Upper lobe of right lung (tissue), 1 donor: ENCODE results near the gene RBM20. TPM values are rescaled to one million over a fixed set of nuclear protein-coding genes. Genes with fewer than 3 reads are reported as not detected.

Source experiments
- ATAC-seq: fragments of 200-7000 bp; cut with Tn5 transposase; one replicate; pipeline ENCODE4 v1.9.1; 2020; ENCODE audit warnings: mild to moderate bottlenecking, moderate library complexity
- DNase-seq: peaks from one replicate; pipeline ENCODE4 v3.0.0-alpha.2; 2020
- H3K27ac ChIP-seq: fragments of 200-600 bp; one replicate; pipeline ENCODE4 v1.8.0; 2022
- H3K27me3 ChIP-seq: fragments of 200-600 bp; one replicate; pipeline ENCODE4 v1.8.0; 2022; ENCODE audit warnings: mild to moderate bottlenecking
- H3K36me3 ChIP-seq: fragments of 200-600 bp; one replicate; pipeline ENCODE4 v1.8.0; 2022
- H3K4me1 ChIP-seq: fragments of 200-600 bp; one replicate; pipeline ENCODE4 v1.8.0; 2022
- H3K4me3 ChIP-seq: fragments of 200-600 bp; one replicate; pipeline ENCODE4 v1.8.0; 2022; ENCODE audit warnings: mild to moderate bottlenecking
- H3K9me3 ChIP-seq: fragments of 200-600 bp; one replicate; pipeline ENCODE4 v1.8.0; 2022
- CTCF ChIP-seq: fragments of 200-600 bp; IDR thresholded peaks from one replicate; pipeline ENCODE4 v1.8.0; 2022; ENCODE audit warnings: antibody characterized with exemption
- intact Hi-C: fragments of 100-400 bp; cut with DNase I; formaldehyde crosslinking; loops from one replicate; pipeline ENCODE4 v1.11.0; 2022
- total RNA-seq: library from RNA; stranded (reverse); fragmentation: NEBNext Ultra II Directional; extraction: Animal tissue kit (Norgen Biotek cat#: 25700); gene quantifications from one replicate; pipeline ENCODE4 v1.2.1, GENCODE V29; 2021
- donor health status: DM: no; HTN: yes; CAD: no; lungs with severe emphysema.

The RBM20 gene
- total RNA-seq, 1 donor from 2014 or later, result 0.41 TPM

GRCh38 chr10:110648692-110649346 is 4.7 kb downstream of the RBM20 start:
- DNase-seq, result no peak
- intact Hi-C loops, result no loop called here

GRCh38 chr10:110649347-110650264 is 5.5 kb downstream of the RBM20 start:
- DNase-seq (no peak), ATAC-seq (no peak)
- TF ChIP-seq CTCF, result no peak
- no peak overlapping the region for H3K27ac ChIP-seq
- intact Hi-C loops, result no loop called here
- H3K9me3 ChIP-seq, result no peaks in the 10 kb centered on the region
- no peaks in the 10 kb centered on the region for H3K4me1 ChIP-seq
- peaks cover 74% of the 10 kb centered on the region for H3K27me3 ChIP-seq
- H3K4me3 ChIP-seq, result no peak overlapping the region
- H3K36me3 ChIP-seq, result no peaks in the 10 kb centered on the region

More at GRCh38 chr10:110648692-110649346, 4.7 kb downstream of the RBM20 start:
- Histone ChIP-seq H3K27ac (no peak overlapping the region), H3K4me3 (no peak overlapping the region), H3K4me1 (peaks cover 6% of the 10 kb centered on the region), H3K9me3 (no peaks in the 10 kb centered on the region), H3K27me3 (peaks cover 79% of the 10 kb centered on the region), H3K36me3 (no peaks in the 10 kb centered on the region)
- no peak for ATAC-seq
- no peak for TF ChIP-seq CTCF

- H3K9me3 ChIP-seq, result no peaks in the 10 kb centered on the region
- no peaks in the 10 kb centered on the region for H3K4me1 ChIP-seq
- H3K27ac ChIP-seq, result no peak overlapping the region
- no peak for TF ChIP-seq CTCF
- H3K27me3 ChIP-seq, result peaks cover 72% of the 10 kb centered on the region
- DNase-seq (no peak), ATAC-seq (no peak)
- H3K36me3 ChIP-seq, result no peaks in the 10 kb centered on the region
- no peak overlapping the region for H3K4me3 ChIP-seq
- intact Hi-C loops, result no loop called here
These were observed 6.1 kb downstream of the RBM20 start for GRCh38 chr10:110650265-110650668.

- H3K27ac ChIP-seq, result no peak overlapping the region
- H3K9me3 ChIP-seq, result no peaks in the 10 kb centered on the region
- no peak overlapping the region for H3K4me3 ChIP-seq
- H3K4me1 ChIP-seq, result no peaks in the 10 kb centered on the region
- TF ChIP-seq CTCF, result no peak
- DNase-seq (no peak), ATAC-seq (no peak)
- H3K27me3 ChIP-seq, result peaks cover 62% of the 10 kb centered on the region
- intact Hi-C loops, result no loop called here
- H3K36me3 ChIP-seq, result no peaks in the 10 kb centered on the region
These were observed 7.2 kb downstream of the RBM20 start for GRCh38 chr10:110651044-110651958.

GRCh38 chr10:110652475-110653118 is 8.5 kb downstream of the RBM20 start:
- Histone ChIP-seq H3K9me3 (no peaks in the 10 kb centered on the region), H3K4me3 (no peak overlapping the region), H3K27ac (no peak overlapping the region), H3K36me3 (no peaks in the 10 kb centered on the region), H3K27me3 (peaks cover 49% of the 10 kb centered on the region), H3K4me1 (no peaks in the 10 kb centered on the region)
- ATAC-seq, result no peak
- intact Hi-C loops, result no loop called here
- DNase-seq, result no peak
- no peak for TF ChIP-seq CTCF
